BJ (cell line): ENCODE measurements around the gene BSND. TPM values are rescaled to one million over a fixed set of nuclear protein-coding genes. Genes with fewer than 3 reads are reported as not detected.

Experiments used
- CTCF ChIA-PET: fragments of 350-600 bp; formaldehyde crosslinking; extraction: SDS; loops from one replicate; lab custom pipeline; 2021; ENCODE audit warnings: antibody characterized with exemption, inconsistent platforms; lab: Yijun Ruan, JAX
- POLR2A ChIA-PET: fragments of 300-600 bp; sonication (Branson Sonifier 250); formaldehyde crosslinking; extraction: SDS; loops from one replicate; lab custom pipeline; 2021; ENCODE audit warnings: antibody characterized with exemption; lab: Charles Lee
- DNase-seq: peaks from one replicate; pipeline ENCODE4 v3.0.0-alpha.2; 2011; ENCODE audit warnings: low read depth
- H3K27me3 ChIP-seq: 2 replicates; pipeline ENCODE4 v1.6.0; 2011; ENCODE audit warnings: low read length; ENCODE audit not compliant: control insufficient read depth, insufficient read depth
- H3K36me3 ChIP-seq: 2 replicates; pipeline ENCODE4 v1.5.1; 2011; ENCODE audit warnings: low read length; ENCODE audit not compliant: control insufficient read depth, insufficient read depth
- H3K4me3 ChIP-seq: 2 replicates; pipeline ENCODE4 v1.5.1; 2011; ENCODE audit warnings: low read depth, mild to moderate bottlenecking, control low read depth, low read length
- polyA plus RNA-seq: library from polyadenylated mRNA; depleted of rRNA; stranded (reverse); fragments of >200 nt; gene quantifications from 2 replicates; pipeline ENCODE4 v1.2.3, GENCODE V29; 2011
- TF ChIP-seq, protein P1 (sequence below): IDR thresholded peaks from 2 replicates; pipeline ENCODE4 v1.5.1; 2011; ENCODE audit warnings: low read depth, mild to moderate bottlenecking, control low read depth, inconsistent platforms, low read length, moderate library complexity; ENCODE audit not compliant: insufficient read depth

The BSND gene
- polyA plus RNA-seq, 1 experiment = not detected

GRCh38 chr1:55051169-55051568 lies 52.4 kb downstream of the BSND start:
- POLR2A ChIA-PET = no interaction called here
- peaks cover 10% of the 10 kb centered on the region for H3K27me3 ChIP-seq
- H3K36me3 ChIP-seq = no peaks in the 10 kb centered on the region
- CTCF ChIA-PET = no interaction called here
- no peak overlapping the region for H3K4me3 ChIP-seq
- TF ChIP-seq, protein P1, sequence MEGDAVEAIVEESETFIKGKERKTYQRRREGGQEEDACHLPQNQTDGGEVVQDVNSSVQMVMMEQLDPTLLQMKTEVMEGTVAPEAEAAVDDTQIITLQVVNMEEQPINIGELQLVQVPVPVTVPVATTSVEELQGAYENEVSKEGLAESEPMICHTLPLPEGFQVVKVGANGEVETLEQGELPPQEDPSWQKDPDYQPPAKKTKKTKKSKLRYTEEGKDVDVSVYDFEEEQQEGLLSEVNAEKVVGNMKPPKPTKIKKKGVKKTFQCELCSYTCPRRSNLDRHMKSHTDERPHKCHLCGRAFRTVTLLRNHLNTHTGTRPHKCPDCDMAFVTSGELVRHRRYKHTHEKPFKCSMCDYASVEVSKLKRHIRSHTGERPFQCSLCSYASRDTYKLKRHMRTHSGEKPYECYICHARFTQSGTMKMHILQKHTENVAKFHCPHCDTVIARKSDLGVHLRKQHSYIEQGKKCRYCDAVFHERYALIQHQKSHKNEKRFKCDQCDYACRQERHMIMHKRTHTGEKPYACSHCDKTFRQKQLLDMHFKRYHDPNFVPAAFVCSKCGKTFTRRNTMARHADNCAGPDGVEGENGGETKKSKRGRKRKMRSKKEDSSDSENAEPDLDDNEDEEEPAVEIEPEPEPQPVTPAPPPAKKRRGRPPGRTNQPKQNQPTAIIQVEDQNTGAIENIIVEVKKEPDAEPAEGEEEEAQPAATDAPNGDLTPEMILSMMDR = no peak
- no peak for DNase-seq

GRCh38 chr1:55051621-55052020 lies 52.9 kb downstream of the BSND start:
- POLR2A ChIA-PET = no interaction called here
- Histone ChIP-seq H3K27me3 (peaks cover 10% of the 10 kb centered on the region), H3K36me3 (no peaks in the 10 kb centered on the region), H3K4me3 (no peak overlapping the region)
- CTCF ChIA-PET = no interaction called here
- no peak for DNase-seq
- TF ChIP-seq, protein P1 = no peak

DNA sequence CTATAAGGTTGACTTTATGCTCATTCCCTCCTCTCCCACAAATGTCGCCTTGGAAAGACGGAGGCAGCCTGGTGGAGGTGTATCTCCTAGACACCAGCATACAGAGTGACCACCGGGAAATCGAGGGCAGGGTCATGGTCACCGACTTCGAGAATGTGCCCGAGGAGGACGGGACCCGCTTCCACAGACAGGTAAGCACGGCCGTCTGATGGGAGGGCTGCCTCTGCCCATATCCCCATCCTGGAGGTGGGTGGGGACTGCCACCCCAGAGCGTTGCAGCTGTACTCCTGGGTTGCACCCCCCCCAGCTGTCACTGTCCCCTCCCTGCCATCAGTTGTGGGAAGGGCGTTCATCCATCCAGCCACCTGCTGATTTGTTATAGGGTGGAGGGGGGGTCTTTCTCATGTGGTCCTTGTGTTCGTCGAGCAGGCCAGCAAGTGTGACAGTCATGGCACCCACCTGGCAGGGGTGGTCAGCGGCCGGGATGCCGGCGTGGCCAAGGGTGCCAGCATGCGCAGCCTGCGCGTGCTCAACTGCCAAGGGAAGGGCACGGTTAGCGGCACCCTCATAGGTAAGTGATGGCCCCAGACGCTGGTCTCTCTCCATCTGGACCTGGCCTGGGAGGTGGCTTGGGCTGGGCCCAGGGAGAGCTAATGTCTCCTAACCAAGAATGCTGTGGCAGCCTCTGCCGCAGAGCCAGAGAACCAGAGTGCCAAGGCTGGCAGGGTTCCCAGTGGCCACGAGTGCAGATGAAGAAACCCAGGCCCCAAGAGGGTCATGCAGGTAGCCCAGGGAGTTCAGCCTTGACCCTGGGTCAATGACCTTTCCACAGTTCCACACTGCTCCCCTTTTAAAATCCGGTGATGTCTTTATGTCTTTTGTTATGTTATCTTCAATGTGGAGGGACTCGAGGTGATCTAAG lies 53.7 kb downstream of the BSND start:
- CTCF ChIA-PET = no interaction called here
- TF ChIP-seq, protein P1 = no peak

DNA sequence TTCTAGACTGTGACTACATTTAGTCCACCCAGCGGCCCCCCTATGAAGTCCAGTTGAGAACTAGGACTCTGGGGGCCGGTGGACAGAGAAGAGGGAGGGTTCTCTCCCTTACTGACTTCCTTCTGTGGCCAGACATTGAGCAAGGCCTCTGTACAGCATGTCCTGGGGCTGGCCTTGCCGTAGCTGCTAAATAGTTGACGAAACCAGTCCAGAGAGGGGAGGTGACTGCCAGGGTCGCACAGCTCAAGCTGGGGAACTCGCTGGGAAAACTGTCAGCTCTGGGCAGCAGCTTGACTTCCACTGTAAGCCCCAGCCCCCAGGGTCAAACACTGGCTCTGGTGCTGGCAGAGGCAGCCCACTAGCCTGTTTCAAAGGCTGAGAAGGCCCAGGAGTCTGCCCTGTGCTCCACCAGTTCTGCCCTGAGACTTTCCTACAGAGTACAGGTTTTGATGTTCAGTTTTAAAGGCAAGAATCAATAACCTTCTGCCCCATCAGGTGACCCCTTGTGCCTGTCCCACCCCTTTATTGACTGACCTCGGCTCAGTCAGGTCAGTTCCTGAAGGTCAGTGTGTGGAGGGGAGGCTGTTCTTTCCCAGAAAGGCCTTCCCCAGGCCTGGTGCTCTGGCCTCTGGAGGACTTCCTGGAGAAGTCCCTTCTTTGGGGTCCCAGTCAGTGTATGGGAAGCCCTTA lies 54.7 kb downstream of the BSND start:
- Histone ChIP-seq H3K27me3 (no peaks in the 10 kb centered on the region), H3K36me3 (no peaks in the 10 kb centered on the region), H3K4me3 (no peak overlapping the region)
- ChIA-PET POLR2A (no interaction called here), CTCF (no interaction called here)
- DNase-seq = no peak
- TF ChIP-seq, protein P1 = no peak

More for the DNA sequence above, 53.7 kb downstream of the BSND start:
- DNase-seq = no peak
- Histone ChIP-seq H3K4me3 (no peak overlapping the region), H3K27me3 (peaks cover 4% of the 10 kb centered on the region), H3K36me3 (no peaks in the 10 kb centered on the region)
- POLR2A ChIA-PET = no interaction called here

- Histone ChIP-seq H3K36me3 (no peaks in the 10 kb centered on the region), H3K4me3 (no peak overlapping the region), H3K27me3 (no peaks in the 10 kb centered on the region)
- DNase-seq = no peak
- TF ChIP-seq, protein P1 = no peak
- POLR2A ChIA-PET = no interaction called here
- CTCF ChIA-PET = interaction anchor here (0.9 kb wide), 1 partner anchor 11 kb away, joined by 3 read pairs; no protein-coding TSS in a partner anchor
Observed at GRCh38 chr1:55054396-55054795, 55.7 kb downstream of the BSND start.
